Neural crest cell (in vitro differentiated cells): ENCODE data around the gene NEK6. TPM values are rescaled to one million over a fixed set of nuclear protein-coding genes. Genes with fewer than 3 reads are reported as not detected.

Experiments
- DNase-seq: peaks from one replicate; pipeline ENCODE4 v3.0.0; 2021; ENCODE audit warnings: low read depth, mixed read lengths, low spot score
- H3K27ac Mint-ChIP-seq: one replicate; pipeline ENCODE4 v1.8.0; 2021; ENCODE audit warnings: mild to moderate bottlenecking, mixed read lengths; ENCODE audit not compliant: unreplicated experiment
- H3K27me3 Mint-ChIP-seq: 2 replicates; pipeline ENCODE4 v1.8.0; 2021; ENCODE audit warnings: low read depth, mild to moderate bottlenecking, mixed read lengths
- H3K36me3 Mint-ChIP-seq: 2 replicates; pipeline ENCODE4 v1.8.0; 2021; ENCODE audit warnings: low read depth, mild to moderate bottlenecking, mixed read lengths
- H3K4me1 Mint-ChIP-seq: 2 replicates; pipeline ENCODE4 v1.8.0; 2021; ENCODE audit warnings: mixed read lengths
- H3K4me3 Mint-ChIP-seq: one replicate; pipeline ENCODE4 v1.8.0; 2021; ENCODE audit warnings: mild to moderate bottlenecking, mixed read lengths
- H3K9me3 Mint-ChIP-seq: 2 replicates; pipeline ENCODE4 v1.8.0; 2021; ENCODE audit warnings: mixed read lengths
- CTCF ChIP-seq: fragments of 200-600 bp; sonication (generic); conservative IDR thresholded peaks from 2 replicates; pipeline ENCODE4 v1.5.0; 2021; ENCODE audit warnings: antibody characterized with exemption, mild to moderate bottlenecking
- total RNA-seq: library from RNA; stranded (reverse); gene quantifications from 2 replicates; pipeline ENCODE4 v1.2.1, GENCODE V29; 2021

NEK6 gene
- total RNA-seq, 1 donor from 2014 or later: 31.9 TPM

GRCh38 chr9:124348363-124348762, 90.6 kb downstream of the NEK6 start:
- Mint-ChIP-seq H3K36me3 (peaks cover 16% of the 10 kb centered on the region), H3K27ac (peak overlapping the region; percentile 71), H3K9me3 (no peaks in the 10 kb centered on the region), H3K27me3 (no peaks in the 10 kb centered on the region), H3K4me1 (peaks cover 28% of the 10 kb centered on the region), H3K4me3 (peak overlapping the region; percentile 38)
- no peak for DNase-seq
- no peak for TF ChIP-seq CTCF

GRCh38 chr9:124348831-124349230, 91.1 kb downstream of the NEK6 start:
- Mint-ChIP-seq H3K27me3 (no peaks in the 10 kb centered on the region), H3K36me3 (peaks cover 17% of the 10 kb centered on the region), H3K4me1 (peaks cover 25% of the 10 kb centered on the region), H3K27ac (peak overlapping the region; percentile 71), H3K9me3 (no peaks in the 10 kb centered on the region), H3K4me3 (peak overlapping the region; percentile 38)
- no peak for DNase-seq
- no peak for TF ChIP-seq CTCF

- TF ChIP-seq CTCF: no peak
- Mint-ChIP-seq H3K27ac (no peak overlapping the region), H3K27me3 (no peaks in the 10 kb centered on the region), H3K9me3 (no peaks in the 10 kb centered on the region), H3K36me3 (peaks cover 19% of the 10 kb centered on the region), H3K4me3 (no peak overlapping the region), H3K4me1 (peaks cover 25% of the 10 kb centered on the region)
- no peak for DNase-seq
These were observed 91.5 kb downstream of the NEK6 start for GRCh38 chr9:124349267-124349666.

- Mint-ChIP-seq H3K27me3 (no peaks in the 10 kb centered on the region), H3K9me3 (no peaks in the 10 kb centered on the region), H3K36me3 (peaks cover 23% of the 10 kb centered on the region), H3K4me3 (peak overlapping the region; percentile 54), H3K27ac (no peak overlapping the region), H3K4me1 (peaks cover 25% of the 10 kb centered on the region)
- TF ChIP-seq CTCF: no peak
- no peak for DNase-seq
These were observed 92.1 kb downstream of the NEK6 start for GRCh38 chr9:124349675-124350493.

GRCh38 chr9:124350494-124351263, 92.9 kb downstream of the NEK6 start:
- no peak for DNase-seq
- H3K27ac Mint-ChIP-seq: peak overlapping the region; percentile 78
- H3K4me3 Mint-ChIP-seq: peak overlapping the region; percentile 54
- peaks cover 25% of the 10 kb centered on the region for H3K4me1 Mint-ChIP-seq
- no peaks in the 10 kb centered on the region for H3K9me3 Mint-ChIP-seq
- H3K27me3 Mint-ChIP-seq: no peaks in the 10 kb centered on the region
- H3K36me3 Mint-ChIP-seq: peaks cover 23% of the 10 kb centered on the region
- no peak for TF ChIP-seq CTCF
